ENCODE results near the gene PRKCD.

Gene PRKCD

DNA sequence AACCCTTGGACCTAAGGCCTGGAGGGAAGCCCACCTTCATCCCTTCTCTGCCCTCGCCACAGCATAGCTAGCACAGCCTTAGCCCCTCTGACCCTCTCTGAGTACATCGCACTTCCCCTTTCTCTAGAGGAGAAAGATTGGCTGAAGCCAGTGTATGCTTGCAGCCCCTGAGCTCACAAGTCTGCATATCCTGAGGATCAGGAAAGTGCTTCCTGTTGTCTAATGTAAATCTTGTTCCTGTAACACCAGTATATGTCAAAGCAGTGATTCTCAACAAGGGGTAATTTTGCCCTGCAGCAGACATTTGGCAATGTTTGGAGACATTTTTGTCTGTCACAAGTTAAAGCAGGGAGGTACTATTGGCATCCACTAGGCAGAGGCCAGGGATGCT is 2.2 kb upstream of the PRKCD start:
- no peak overlapping the region for H3K9ac ChIP-seq (ENCODE audit: insufficient read length, low read depth)
- TF ChIP-seq ZNF274 (IDR thresholded peaks at IDR 0.05; ENCODE audit: low read depth, low read length) (no peak), YY1 (IDR thresholded peaks at IDR 0.05; ENCODE audit: insufficient read depth, insufficient read length) (no peak), SUZ12 (IDR thresholded peaks at IDR 0.05; ENCODE audit: extremely low read depth, insufficient read depth, insufficient read length) (no peak)
- no peaks in the 10 kb centered on the region for H3K9me3 ChIP-seq (ENCODE audit: insufficient read depth, low read length)
- H3K4me3 ChIP-seq (ENCODE audit: insufficient read length, low read depth) = no peak overlapping the region
- no peak for DNase-seq (ENCODE audit: low read depth, low spot score)
- no peaks in the 10 kb centered on the region for H3K36me3 ChIP-seq (ENCODE audit: insufficient read depth, insufficient read length, low read length)
- peaks cover 30% of the 10 kb centered on the region for H3K4me1 ChIP-seq (ENCODE audit: insufficient read depth, insufficient read length)
- H3K27me3 ChIP-seq (ENCODE audit: insufficient read depth, insufficient read length) = no peaks in the 10 kb centered on the region

DNA sequence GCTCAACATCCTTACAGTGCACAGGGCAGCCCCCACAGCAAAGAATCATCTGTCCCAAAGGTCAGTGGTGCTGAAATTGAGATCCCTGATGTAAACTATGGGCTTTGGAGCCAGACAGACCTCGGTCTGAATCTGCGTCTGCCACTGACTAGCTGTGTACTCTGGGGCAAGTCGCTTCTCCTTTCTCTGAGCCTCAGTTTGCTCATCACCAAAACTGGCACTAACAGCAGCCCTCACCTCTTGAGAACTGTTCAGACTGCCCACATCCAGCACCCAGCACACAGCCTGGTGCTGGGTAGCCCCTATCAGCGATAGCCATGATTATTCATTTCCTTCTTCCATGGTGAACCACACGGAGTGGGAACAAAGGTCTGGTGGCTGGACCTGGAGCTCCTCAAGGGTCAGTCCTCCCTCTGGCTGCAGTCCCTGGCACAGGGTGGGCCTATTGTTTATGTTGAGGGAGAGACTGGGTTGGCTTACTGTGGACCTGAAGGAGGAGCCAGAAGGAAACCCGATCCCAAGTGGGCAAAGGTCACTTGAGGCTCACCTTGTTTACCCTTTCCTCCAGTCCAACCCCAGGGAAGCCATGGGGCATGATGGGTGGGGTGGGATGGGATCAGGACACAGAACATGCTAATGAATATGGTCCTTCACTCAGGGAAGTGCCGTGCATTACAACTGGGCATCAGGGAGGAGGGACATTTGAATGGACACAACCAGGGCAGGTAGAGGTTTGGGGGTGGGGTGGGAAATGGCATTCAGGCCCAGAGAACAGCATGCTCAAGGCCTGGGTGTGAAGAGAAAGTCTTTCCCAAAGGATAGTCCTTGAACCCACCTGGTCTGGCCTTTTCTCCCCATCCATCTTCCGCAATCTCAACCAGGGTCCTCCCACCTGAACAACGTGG is 1.6 kb upstream of the PRKCD start:
- DNase-seq (ENCODE audit: low read depth, low spot score) = no peak
- Histone ChIP-seq H3K9ac (ENCODE audit: insufficient read length, low read depth) (no peak overlapping the region), H3K9me3 (ENCODE audit: insufficient read depth, low read length) (no peaks in the 10 kb centered on the region), H3K27me3 (ENCODE audit: insufficient read depth, insufficient read length) (no peaks in the 10 kb centered on the region), H3K4me1 (ENCODE audit: insufficient read depth, insufficient read length) (peaks cover 27% of the 10 kb centered on the region), H3K4me3 (ENCODE audit: insufficient read length, low read depth) (no peak overlapping the region), H3K36me3 (ENCODE audit: insufficient read depth, insufficient read length, low read length) (no peaks in the 10 kb centered on the region)
- no peak for TF ChIP-seq ZNF274 (IDR thresholded peaks at IDR 0.05; ENCODE audit: low read depth, low read length)
- no peak for TF ChIP-seq SUZ12 (IDR thresholded peaks at IDR 0.05; ENCODE audit: extremely low read depth, insufficient read depth, insufficient read length)
- no peak for TF ChIP-seq YY1 (IDR thresholded peaks at IDR 0.05; ENCODE audit: insufficient read depth, insufficient read length)

DNA sequence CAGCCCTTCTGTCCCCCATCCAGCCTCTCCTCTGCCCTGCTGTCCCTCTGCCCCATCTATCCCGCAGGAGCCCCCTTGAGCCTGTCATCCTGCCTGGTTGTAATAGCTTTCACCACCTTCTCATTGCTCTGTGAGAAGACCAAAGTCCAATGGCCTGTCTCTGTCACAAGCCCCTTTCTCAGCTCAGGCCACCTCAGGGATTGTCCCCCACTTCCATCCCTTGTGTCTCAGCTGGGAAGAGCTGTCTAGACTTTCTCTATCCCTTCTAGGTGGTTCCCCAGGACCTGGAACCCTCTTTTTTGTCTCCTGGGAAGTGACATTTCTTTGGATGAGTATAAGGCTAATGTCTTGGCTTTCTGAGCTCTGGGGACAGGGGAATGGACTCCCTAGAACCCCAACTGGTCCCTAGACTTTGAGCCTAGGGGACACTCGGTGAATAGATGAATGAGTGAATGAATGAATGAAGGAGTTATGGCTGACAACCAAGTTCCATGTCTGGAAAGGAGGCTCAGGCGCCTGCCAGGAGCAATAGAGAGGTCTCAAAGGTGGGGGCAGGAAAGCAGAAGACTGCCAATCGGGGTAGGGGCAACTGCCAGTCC is 849 bp upstream of the PRKCD start:
- H3K27me3 ChIP-seq (ENCODE audit: insufficient read depth, insufficient read length) = no peaks in the 10 kb centered on the region
- peaks cover 3% of the 10 kb centered on the region for H3K36me3 ChIP-seq (ENCODE audit: insufficient read depth, insufficient read length, low read length)
- peak overlapping the region; percentile 49 for H3K4me3 ChIP-seq (ENCODE audit: insufficient read length, low read depth)
- DNase-seq (ENCODE audit: low read depth, low spot score) = no peak
- H3K9ac ChIP-seq (ENCODE audit: insufficient read length, low read depth) = peak overlapping the region; percentile 77
- TF ChIP-seq YY1 (IDR thresholded peaks at IDR 0.05; ENCODE audit: insufficient read depth, insufficient read length) (no peak), SUZ12 (IDR thresholded peaks at IDR 0.05; ENCODE audit: extremely low read depth, insufficient read depth, insufficient read length) (no peak), ZNF274 (IDR thresholded peaks at IDR 0.05; ENCODE audit: low read depth, low read length) (no peak)
- H3K9me3 ChIP-seq (ENCODE audit: insufficient read depth, low read length) = no peaks in the 10 kb centered on the region
- H3K4me1 ChIP-seq (ENCODE audit: insufficient read depth, insufficient read length) = peaks cover 23% of the 10 kb centered on the region

DNA sequence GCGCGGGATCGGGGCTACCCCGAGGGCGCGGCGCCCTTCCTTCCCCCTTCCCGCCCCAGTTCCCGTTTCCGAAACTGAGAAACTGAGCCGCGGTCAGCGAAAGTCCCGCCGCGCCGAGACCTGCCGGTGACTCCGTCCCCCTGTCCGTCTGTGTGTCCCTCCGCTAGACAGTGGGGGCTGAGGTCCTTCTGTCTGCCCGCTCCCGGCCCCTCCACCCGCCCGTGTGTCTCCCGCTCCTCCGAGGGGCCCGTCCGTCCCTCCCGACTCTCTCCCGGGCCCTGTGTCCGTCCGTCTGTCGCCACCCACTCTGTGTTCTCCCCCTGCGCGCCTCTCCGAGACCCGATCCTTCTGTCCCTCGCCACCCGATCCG is 426 bp downstream of the PRKCD start:
- no peak for DNase-seq (ENCODE audit: low read depth, low spot score)
- no peak for TF ChIP-seq SUZ12 (IDR thresholded peaks at IDR 0.05; ENCODE audit: extremely low read depth, insufficient read depth, insufficient read length)
- TF ChIP-seq ZNF274 (IDR thresholded peaks at IDR 0.05; ENCODE audit: low read depth, low read length) = no peak
- no peak for TF ChIP-seq YY1 (IDR thresholded peaks at IDR 0.05; ENCODE audit: insufficient read depth, insufficient read length)
- peak overlapping the region; percentile 83 for H3K4me3 ChIP-seq (ENCODE audit: insufficient read length, low read depth)
- peaks cover 18% of the 10 kb centered on the region for H3K4me1 ChIP-seq (ENCODE audit: insufficient read depth, insufficient read length)
- H3K27me3 ChIP-seq (ENCODE audit: insufficient read depth, insufficient read length) = no peaks in the 10 kb centered on the region
- H3K9ac ChIP-seq (ENCODE audit: insufficient read length, low read depth) = peak overlapping the region; percentile 94
- peaks cover 13% of the 10 kb centered on the region for H3K36me3 ChIP-seq (ENCODE audit: insufficient read depth, insufficient read length, low read length)
- no peaks in the 10 kb centered on the region for H3K9me3 ChIP-seq (ENCODE audit: insufficient read depth, low read length)

GRCh38 chr3:53161820-53162671 is 1.0 kb downstream of the PRKCD start:
- no peak for TF ChIP-seq SUZ12 (IDR thresholded peaks at IDR 0.05; ENCODE audit: extremely low read depth, insufficient read depth, insufficient read length)
- peak overlapping the region; percentile 83 for H3K4me3 ChIP-seq (ENCODE audit: insufficient read length, low read depth)

DNA sequence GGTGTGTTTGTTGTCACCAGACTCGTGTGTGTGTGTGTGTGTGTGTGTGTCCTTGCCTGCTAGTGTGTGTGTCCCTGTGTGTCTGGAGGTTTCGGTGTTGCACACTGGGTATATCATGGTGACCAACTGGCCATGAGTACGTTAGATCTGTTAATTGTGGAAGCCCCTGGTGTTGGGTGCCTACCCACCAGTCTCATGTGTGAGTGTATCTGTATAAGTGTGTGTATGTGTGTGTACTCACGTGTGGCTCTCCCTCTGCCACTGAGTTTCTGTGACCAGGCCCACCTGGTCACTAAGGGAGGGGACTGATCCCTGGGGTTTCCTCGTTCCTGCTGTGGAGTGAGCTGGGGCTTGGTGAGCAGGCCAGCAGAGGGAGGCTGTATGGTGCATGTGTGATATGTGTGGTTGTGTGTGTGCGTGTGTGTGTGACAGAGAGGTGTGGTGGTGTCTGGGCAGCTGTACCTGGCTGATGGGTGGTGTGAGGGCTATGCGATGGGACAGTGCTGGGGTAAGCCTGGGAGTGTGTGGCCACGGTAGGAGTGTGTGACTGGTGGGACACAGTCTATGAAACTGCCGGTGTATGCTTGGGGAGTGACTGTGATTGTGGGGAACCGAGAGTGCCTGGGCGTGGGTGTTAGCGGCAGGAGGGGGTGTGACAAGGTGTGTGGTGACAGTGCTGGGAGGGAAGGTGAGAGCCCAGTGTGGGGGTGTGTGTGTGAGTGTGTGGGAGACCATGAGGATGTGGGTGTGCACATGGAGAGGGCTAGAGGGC is 1.8 kb downstream of the PRKCD start:
- H3K36me3 ChIP-seq (ENCODE audit: insufficient read depth, insufficient read length, low read length) = peaks cover 16% of the 10 kb centered on the region
- H3K4me3 ChIP-seq (ENCODE audit: insufficient read length, low read depth) = peak overlapping the region; percentile 31
- DNase-seq (ENCODE audit: low read depth, low spot score) = no peak
- H3K9me3 ChIP-seq (ENCODE audit: insufficient read depth, low read length) = no peaks in the 10 kb centered on the region
- TF ChIP-seq SUZ12 (IDR thresholded peaks at IDR 0.05; ENCODE audit: extremely low read depth, insufficient read depth, insufficient read length) (no peak), YY1 (IDR thresholded peaks at IDR 0.05; ENCODE audit: insufficient read depth, insufficient read length) (no peak), ZNF274 (IDR thresholded peaks at IDR 0.05; ENCODE audit: low read depth, low read length) (no peak)
- no peaks in the 10 kb centered on the region for H3K27me3 ChIP-seq (ENCODE audit: insufficient read depth, insufficient read length)
- peak overlapping the region; percentile 47 for H3K9ac ChIP-seq (ENCODE audit: insufficient read length, low read depth)
- H3K4me1 ChIP-seq (ENCODE audit: insufficient read depth, insufficient read length) = peaks cover 31% of the 10 kb centered on the region

More at GRCh38 chr3:53161820-53162671, 1.0 kb downstream of the PRKCD start:
- peak overlapping the region; percentile 94 for H3K9ac ChIP-seq (ENCODE audit: insufficient read length, low read depth)
- H3K36me3 ChIP-seq (ENCODE audit: insufficient read depth, insufficient read length, low read length) = peaks cover 16% of the 10 kb centered on the region
- no peaks in the 10 kb centered on the region for H3K27me3 ChIP-seq (ENCODE audit: insufficient read depth, insufficient read length)
- no peaks in the 10 kb centered on the region for H3K9me3 ChIP-seq (ENCODE audit: insufficient read depth, low read length)
- H3K4me1 ChIP-seq (ENCODE audit: insufficient read depth, insufficient read length) = peaks cover 23% of the 10 kb centered on the region
- DNase-seq (ENCODE audit: low read depth, low spot score) = no peak

Data from NT2/D1 (cell line).